Breast epithelium (tissue), 3 donors: ENCODE results near the gene CDH4.

Experiments used
- CTCF ChIP-seq, 3 donors: fragments of 450-650 bp; IDR thresholded peaks; one replicate each; pipeline ENCODE4 v1.5.1; 2016 to 2017; ENCODE audit warnings: antibody characterized with exemption in 3 of 3, mild to moderate bottlenecking in 3 of 3, moderate library complexity in 3 of 3
- POLR2AphosphoS5 ChIP-seq, 3 donors: sonication (generic); formaldehyde crosslinking; IDR thresholded peaks; one replicate each; pipeline ENCODE4 v1.6.1; 2017; ENCODE audit warnings: antibody characterized with exemption in 3 of 3

GRCh38 chr20:61950641-61951071, 698.6 kb downstream of the CDH4 start:
- TF ChIP-seq POLR2AphosphoS5 (IDR thresholded peaks at IDR 0.05): no peak
- no peak for TF ChIP-seq CTCF (IDR thresholded peaks at IDR 0.05)
